HepG2 (cell line): ENCODE data around the gene SPNS2.

ENCODE experiments used
- HDAC1 ChIP-seq: sonication (generic); formaldehyde crosslinking; IDR thresholded peaks from 2 replicates; pipeline ENCODE4 v1.5.1; 2020; ENCODE audit warnings: mild to moderate bottlenecking, missing genetic modification reagents
- PHF8 ChIP-seq: sonication (generic); formaldehyde crosslinking; IDR thresholded peaks from 2 replicates; pipeline ENCODE4 v1.5.0; 2020; ENCODE audit warnings: missing genetic modification reagents
- POLR2AphosphoS5 ChIP-seq: IDR thresholded peaks from 2 replicates; pipeline ENCODE4 v1.6.1; 2012; ENCODE audit warnings: low read depth, low read length
- RFX1 ChIP-seq: fragments of 450-650 bp; IDR thresholded peaks from 2 replicates; pipeline ENCODE4 v1.6.1; 2017
- TF ChIP-seq, protein P1 (sequence below): sonication (generic); formaldehyde crosslinking; IDR thresholded peaks from 2 replicates; pipeline ENCODE4 v1.4.0; 2020; ENCODE audit warnings: missing genetic modification reagents
- TF ChIP-seq, protein P2 (sequence below): sonication (generic); formaldehyde crosslinking; IDR thresholded peaks from 2 replicates; pipeline ENCODE4 v1.8.0; 2022; ENCODE audit warnings: low read depth, missing genetic modification reagents
- TF ChIP-seq, protein P3 (sequence below): IDR thresholded peaks from 2 replicates; pipeline ENCODE4 v1.6.1; 2012; ENCODE audit warnings: low read length, improper control_type of control experiment
- TF ChIP-seq, protein P4 (sequence below): sonication (generic); formaldehyde crosslinking; IDR thresholded peaks from 2 replicates; pipeline ENCODE4 v1.5.0; 2020; ENCODE audit warnings: mild to moderate bottlenecking, missing genetic modification reagents, moderate library complexity

DNA sequence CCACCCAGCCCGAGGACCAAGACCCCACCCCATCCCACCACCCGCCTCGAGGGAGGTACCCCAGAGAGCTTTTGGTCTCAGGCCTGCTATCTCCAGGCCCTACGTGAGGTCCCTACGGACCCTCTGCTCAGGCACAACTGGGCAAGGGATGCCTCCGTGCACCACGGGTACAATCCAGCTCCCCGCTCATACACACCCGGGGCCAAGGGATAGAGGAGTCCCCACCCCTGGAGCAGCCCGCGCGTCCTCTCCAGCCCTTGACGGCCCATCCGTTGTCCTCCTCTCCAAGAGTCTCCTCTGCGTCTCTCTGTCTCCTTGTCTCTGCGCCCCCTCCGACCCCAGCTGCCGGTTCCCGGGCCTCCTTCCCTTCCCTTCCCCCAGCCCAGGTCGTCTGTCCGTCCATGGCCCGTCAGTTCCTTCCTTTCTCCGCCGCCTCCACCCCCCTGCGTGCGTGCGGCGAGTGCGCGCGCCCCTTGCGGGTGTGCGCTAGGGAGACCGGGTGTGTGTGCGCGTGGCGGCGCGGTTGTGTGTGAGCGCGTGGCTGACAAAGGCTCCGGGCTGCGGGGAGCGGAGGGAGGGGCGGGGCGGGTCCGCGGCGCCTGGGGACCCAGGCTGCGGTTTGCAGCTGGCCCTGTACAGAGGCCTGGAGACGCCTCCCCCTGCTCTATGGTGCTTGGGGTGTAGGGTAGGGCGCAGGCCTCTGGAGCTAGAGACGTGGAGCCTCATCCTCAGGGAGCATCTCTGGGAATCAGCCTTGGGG is 930 bp downstream of the SPNS2 start:
- TF ChIP-seq, protein P1, sequence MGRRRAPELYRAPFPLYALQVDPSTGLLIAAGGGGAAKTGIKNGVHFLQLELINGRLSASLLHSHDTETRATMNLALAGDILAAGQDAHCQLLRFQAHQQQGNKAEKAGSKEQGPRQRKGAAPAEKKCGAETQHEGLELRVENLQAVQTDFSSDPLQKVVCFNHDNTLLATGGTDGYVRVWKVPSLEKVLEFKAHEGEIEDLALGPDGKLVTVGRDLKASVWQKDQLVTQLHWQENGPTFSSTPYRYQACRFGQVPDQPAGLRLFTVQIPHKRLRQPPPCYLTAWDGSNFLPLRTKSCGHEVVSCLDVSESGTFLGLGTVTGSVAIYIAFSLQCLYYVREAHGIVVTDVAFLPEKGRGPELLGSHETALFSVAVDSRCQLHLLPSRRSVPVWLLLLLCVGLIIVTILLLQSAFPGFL (CRISPR knock-in tag): no peak
- TF ChIP-seq HDAC1 (CRISPR knock-in tag) (no peak), POLR2AphosphoS5 (no peak), RFX1 (no peak), PHF8 (no peak)
- TF ChIP-seq, protein P2, sequence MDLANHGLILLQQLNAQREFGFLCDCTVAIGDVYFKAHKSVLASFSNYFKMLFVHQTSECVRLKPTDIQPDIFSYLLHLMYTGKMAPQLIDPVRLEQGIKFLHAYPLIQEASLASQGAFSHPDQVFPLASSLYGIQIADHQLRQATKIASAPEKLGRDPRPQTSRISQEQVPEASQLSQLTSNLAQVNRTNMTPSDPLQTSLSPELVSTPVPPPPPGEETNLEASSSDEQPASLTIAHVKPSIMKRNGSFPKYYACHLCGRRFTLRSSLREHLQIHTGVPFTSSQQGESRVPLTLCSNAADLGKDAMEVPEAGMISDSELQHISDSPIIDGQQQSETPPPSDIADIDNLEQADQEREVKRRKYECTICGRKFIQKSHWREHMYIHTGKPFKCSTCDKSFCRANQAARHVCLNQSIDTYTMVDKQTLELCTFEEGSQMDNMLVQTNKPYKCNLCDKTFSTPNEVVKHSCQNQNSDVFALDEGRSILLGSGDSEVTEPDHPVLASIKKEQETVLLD (CRISPR knock-in tag): no peak
- TF ChIP-seq, protein P3, sequence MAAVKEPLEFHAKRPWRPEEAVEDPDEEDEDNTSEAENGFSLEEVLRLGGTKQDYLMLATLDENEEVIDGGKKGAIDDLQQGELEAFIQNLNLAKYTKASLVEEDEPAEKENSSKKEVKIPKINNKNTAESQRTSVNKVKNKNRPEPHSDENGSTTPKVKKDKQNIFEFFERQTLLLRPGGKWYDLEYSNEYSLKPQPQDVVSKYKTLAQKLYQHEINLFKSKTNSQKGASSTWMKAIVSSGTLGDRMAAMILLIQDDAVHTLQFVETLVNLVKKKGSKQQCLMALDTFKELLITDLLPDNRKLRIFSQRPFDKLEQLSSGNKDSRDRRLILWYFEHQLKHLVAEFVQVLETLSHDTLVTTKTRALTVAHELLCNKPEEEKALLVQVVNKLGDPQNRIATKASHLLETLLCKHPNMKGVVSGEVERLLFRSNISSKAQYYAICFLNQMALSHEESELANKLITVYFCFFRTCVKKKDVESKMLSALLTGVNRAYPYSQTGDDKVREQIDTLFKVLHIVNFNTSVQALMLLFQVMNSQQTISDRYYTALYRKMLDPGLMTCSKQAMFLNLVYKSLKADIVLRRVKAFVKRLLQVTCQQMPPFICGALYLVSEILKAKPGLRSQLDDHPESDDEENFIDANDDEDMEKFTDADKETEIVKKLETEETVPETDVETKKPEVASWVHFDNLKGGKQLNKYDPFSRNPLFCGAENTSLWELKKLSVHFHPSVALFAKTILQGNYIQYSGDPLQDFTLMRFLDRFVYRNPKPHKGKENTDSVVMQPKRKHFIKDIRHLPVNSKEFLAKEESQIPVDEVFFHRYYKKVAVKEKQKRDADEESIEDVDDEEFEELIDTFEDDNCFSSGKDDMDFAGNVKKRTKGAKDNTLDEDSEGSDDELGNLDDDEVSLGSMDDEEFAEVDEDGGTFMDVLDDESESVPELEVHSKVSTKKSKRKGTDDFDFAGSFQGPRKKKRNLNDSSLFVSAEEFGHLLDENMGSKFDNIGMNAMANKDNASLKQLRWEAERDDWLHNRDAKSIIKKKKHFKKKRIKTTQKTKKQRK: no peak
- TF ChIP-seq, protein P4, sequence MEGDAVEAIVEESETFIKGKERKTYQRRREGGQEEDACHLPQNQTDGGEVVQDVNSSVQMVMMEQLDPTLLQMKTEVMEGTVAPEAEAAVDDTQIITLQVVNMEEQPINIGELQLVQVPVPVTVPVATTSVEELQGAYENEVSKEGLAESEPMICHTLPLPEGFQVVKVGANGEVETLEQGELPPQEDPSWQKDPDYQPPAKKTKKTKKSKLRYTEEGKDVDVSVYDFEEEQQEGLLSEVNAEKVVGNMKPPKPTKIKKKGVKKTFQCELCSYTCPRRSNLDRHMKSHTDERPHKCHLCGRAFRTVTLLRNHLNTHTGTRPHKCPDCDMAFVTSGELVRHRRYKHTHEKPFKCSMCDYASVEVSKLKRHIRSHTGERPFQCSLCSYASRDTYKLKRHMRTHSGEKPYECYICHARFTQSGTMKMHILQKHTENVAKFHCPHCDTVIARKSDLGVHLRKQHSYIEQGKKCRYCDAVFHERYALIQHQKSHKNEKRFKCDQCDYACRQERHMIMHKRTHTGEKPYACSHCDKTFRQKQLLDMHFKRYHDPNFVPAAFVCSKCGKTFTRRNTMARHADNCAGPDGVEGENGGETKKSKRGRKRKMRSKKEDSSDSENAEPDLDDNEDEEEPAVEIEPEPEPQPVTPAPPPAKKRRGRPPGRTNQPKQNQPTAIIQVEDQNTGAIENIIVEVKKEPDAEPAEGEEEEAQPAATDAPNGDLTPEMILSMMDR (CRISPR knock-in tag): no peak
